Measurements from ENCODE around the gene CD53. TPM values are rescaled to one million over a fixed set of nuclear protein-coding genes. Genes with fewer than 3 reads are reported as not detected.

Gene CD53
- total RNA-seq, 4 donors from 2014 or later: 12.0 to 45.0 (median 22.5) TPM

GRCh38 chr1:110896090-110896489, 23.1 kb downstream of the CD53 start:
- H3K4me3 ChIP-seq: no peak overlapping the region
- no peak for DNase-seq (ENCODE audit: low spot score in 2 of 2)
- WGBS, 2 donors: 45 to 63% methylated on average over 2 of the region's 2 CpGs
- no peaks in the 10 kb centered on the region for H3K27me3 ChIP-seq
- no peak overlapping the region for H3K27ac ChIP-seq
- no peaks in the 10 kb centered on the region for H3K9me3 ChIP-seq
- no peaks in the 10 kb centered on the region for H3K36me3 ChIP-seq
- no peak for TF ChIP-seq POLR2A (IDR thresholded peaks at IDR 0.05)
- H3K4me1 ChIP-seq: no peaks in the 10 kb centered on the region

DNA sequence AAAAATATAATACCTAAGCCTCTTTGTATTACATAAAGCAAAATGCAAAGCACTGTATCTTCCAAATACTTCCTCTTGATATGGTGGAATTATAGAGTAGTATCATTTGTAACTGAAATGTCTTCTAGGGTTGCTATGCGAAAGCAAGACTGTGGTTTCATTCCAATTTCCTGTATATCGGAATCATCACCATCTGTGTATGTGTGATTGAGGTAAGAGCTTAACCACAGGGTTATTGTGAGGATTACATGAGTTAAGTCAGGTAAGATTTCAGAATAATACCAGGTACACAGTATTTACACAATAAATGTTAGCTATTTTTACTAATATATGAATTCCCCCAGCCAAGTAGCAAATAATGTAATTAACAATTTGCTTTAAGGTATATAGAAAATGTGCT, 24.7 kb downstream of the CD53 start:
- H3K27me3 ChIP-seq: no peaks in the 10 kb centered on the region
- no peak for DNase-seq (ENCODE audit: low spot score in 2 of 2)
- H3K4me1 ChIP-seq: no peaks in the 10 kb centered on the region
- H3K36me3 ChIP-seq: no peaks in the 10 kb centered on the region
- 82 to 85% methylated on average over 2 of the region's 2 CpGs for WGBS, 2 donors
- no peak overlapping the region for H3K4me3 ChIP-seq
- H3K9me3 ChIP-seq: no peaks in the 10 kb centered on the region
- TF ChIP-seq CTCF (IDR thresholded peaks at IDR 0.05) (no peak), POLR2A (IDR thresholded peaks at IDR 0.05) (no peak), EP300 (IDR thresholded peaks at IDR 0.05) (no peak)
- no peak overlapping the region for H3K27ac ChIP-seq

- DNase-seq (ENCODE audit: low spot score in 2 of 2): no peak
- Histone ChIP-seq H3K27ac (no peak overlapping the region), H3K4me3 (no peak overlapping the region), H3K4me1 (no peaks in the 10 kb centered on the region), H3K27me3 (no peaks in the 10 kb centered on the region), H3K9me3 (no peaks in the 10 kb centered on the region), H3K36me3 (no peaks in the 10 kb centered on the region)
- TF ChIP-seq EP300 (IDR thresholded peaks at IDR 0.05) (no peak), CTCF (IDR thresholded peaks at IDR 0.05) (no peak), POLR2A (IDR thresholded peaks at IDR 0.05) (no peak)
- WGBS, 2 donors: 57 to 58% methylated on average over 3 of the region's 3 CpGs
Observed at GRCh38 chr1:110898734-110899457, 25.9 kb downstream of the CD53 start.

DNA sequence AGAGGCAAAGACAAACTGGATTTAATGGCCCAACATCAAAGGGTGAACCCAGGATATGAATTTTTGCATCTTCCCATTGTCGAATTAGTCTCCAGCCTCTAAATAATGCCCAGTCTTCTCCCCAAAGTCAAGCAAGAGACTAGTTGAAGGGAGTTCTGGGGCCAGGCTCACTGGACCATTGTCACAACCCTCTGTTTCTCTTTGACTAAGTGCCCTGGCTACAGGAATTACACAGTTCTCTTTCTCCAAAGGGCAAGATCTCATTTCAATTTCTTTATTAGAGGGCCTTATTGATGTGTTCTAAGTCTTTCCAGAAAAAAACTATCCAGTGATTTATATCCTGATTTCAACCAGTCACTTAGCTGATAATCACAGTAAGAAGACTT, 26.5 kb downstream of the CD53 start:
- no peaks in the 10 kb centered on the region for H3K4me1 ChIP-seq
- H3K36me3 ChIP-seq: no peaks in the 10 kb centered on the region
- H3K9me3 ChIP-seq: no peaks in the 10 kb centered on the region
- DNase-seq (ENCODE audit: low spot score in 2 of 2): no peak
- no peak overlapping the region for H3K4me3 ChIP-seq
- no peak overlapping the region for H3K27ac ChIP-seq
- TF ChIP-seq EP300 (IDR thresholded peaks at IDR 0.05) (no peak), CTCF (IDR thresholded peaks at IDR 0.05) (no peak), POLR2A (IDR thresholded peaks at IDR 0.05) (no peak)
- H3K27me3 ChIP-seq: no peaks in the 10 kb centered on the region
- 63 to 82% methylated on average over 1 of the region's 1 CpG for WGBS, 2 donors

- TF ChIP-seq EP300 (IDR thresholded peaks at IDR 0.05) (no peak), POLR2A (IDR thresholded peaks at IDR 0.05) (no peak), CTCF (IDR thresholded peaks at IDR 0.05) (no peak)
- no peak overlapping the region for H3K27ac ChIP-seq
- 80 to 88% methylated on average over 6 of the region's 6 CpGs for WGBS, 2 donors
- H3K4me1 ChIP-seq: no peaks in the 10 kb centered on the region
- H3K27me3 ChIP-seq: no peaks in the 10 kb centered on the region
- H3K36me3 ChIP-seq: no peaks in the 10 kb centered on the region
- no peak for DNase-seq (ENCODE audit: low spot score in 2 of 2)
- H3K4me3 ChIP-seq: no peak overlapping the region
- H3K9me3 ChIP-seq: no peaks in the 10 kb centered on the region
Observed at GRCh38 chr1:110902820-110903463, 30.0 kb downstream of the CD53 start.

Measured in tibial nerve (tissue), 4 donors.